ENCODE data around the gene MIS18A.
"Not testable (repeated sequence)": the region's sequence is repeated elsewhere in the genome, so short reads cannot be mapped to it uniquely, and the experiment has no call there.

Gene MIS18A, protein sequence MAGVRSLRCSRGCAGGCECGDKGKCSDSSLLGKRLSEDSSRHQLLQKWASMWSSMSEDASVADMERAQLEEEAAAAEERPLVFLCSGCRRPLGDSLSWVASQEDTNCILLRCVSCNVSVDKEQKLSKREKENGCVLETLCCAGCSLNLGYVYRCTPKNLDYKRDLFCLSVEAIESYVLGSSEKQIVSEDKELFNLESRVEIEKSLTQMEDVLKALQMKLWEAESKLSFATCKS

DNA sequence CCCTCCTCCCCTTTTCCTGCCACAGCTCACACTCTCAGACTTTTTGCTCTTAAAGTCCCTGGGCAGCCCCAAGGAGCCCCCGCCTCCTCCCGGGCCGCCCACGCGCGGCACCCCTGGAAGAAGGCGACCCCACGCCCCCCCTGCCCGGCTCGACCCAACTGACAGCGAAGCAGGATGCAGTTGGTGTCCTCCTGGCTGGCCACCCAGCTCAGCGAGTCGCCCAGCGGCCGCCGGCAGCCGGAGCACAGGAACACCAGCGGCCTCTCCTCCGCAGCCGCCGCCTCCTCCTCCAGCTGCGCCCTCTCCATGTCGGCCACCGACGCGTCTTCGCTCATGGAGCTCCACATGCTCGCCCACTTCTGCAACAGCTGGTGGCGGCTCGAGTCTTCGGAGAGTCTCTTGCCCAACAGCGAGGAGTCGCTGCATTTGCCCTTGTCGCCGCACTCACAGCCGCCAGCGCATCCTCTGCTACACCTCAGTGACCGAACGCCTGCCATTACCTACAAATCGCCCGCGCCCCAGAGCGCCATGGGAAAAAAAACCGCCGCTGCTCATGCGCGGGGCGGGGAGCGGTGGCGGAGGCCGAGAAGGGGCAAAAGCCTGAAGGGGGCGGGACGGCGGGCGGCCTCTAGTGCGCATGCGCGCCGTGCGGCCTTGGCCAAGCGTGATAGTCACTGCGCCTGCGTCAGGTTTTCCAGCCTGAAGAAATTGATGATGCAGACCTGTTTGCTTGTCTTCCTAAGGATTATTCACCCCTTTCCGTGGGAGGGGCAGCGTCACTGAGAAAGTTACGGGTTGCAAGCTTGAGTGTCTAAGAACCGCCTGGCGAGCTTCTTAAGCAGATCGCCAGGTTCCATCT is at the start of gene MIS18A:
MIS18A (minus strand) TSS at position 532 of the 859 bp plus-strand sequence; CDS start at position 497, 35 bp downstream.
- DNase-seq: peak; percentile 96

GRCh38 chr21:32328595-32328994 is 49.7 kb upstream of the MIS18A start:
- DNase-seq: no peak

DNA sequence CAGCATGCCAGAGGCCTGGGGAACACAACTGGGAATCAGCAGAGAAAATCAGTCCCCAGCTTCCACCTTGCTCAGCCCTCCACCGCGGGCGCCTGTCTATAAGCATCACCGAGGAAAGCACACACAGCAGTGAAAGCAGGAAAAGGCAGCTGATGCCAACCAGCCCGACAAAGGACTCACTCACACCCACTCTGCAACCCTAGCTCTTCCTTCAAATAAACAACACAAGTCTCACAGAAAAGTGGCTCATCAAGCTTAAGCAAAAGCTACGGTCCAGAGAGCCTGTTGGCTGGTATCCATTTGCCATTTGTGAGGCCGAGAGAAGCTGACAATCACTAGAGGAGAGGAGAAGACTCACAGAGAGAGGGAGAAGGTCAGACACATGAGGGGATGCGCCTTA is 46.9 kb upstream of the MIS18A start:
- no peak for DNase-seq

GRCh38 chr21:32322676-32323075 is 43.8 kb upstream of the MIS18A start:
- no peak for DNase-seq

- no peak for DNase-seq
Observed at GRCh38 chr21:32322103-32322502, 43.3 kb upstream of the MIS18A start.

GRCh38 chr21:32321480-32321879 is 42.6 kb upstream of the MIS18A start:
- DNase-seq: no peak

DNA sequence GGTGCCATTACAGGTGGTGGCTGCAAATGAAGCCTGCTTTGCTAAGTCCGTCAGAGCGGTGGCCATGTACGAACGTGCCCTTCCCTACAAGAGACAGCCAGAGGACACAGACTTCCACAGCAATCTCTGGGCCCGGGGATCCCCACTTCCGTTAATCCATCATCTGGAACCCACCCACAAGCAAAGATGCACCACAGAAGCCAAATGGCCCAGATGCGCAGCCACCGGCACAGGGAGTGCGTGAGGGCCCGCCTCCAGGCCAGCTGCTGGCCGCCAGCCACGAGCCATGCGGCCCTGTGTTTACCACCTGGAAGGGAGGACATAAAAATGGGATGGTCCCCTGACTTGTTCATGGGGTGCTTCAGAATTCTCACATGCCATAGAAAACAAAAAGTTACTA is 41.9 kb upstream of the MIS18A start:
- no peak for DNase-seq

GRCh38 chr21:32320059-32320458 is 41.2 kb upstream of the MIS18A start:
- no peak for DNase-seq

- no peak for DNase-seq
Observed at GRCh38 chr21:32319012-32319411, 40.2 kb upstream of the MIS18A start.

GRCh38 chr21:32317726-32318125 is 38.9 kb upstream of the MIS18A start:
- no peak for DNase-seq

DNA sequence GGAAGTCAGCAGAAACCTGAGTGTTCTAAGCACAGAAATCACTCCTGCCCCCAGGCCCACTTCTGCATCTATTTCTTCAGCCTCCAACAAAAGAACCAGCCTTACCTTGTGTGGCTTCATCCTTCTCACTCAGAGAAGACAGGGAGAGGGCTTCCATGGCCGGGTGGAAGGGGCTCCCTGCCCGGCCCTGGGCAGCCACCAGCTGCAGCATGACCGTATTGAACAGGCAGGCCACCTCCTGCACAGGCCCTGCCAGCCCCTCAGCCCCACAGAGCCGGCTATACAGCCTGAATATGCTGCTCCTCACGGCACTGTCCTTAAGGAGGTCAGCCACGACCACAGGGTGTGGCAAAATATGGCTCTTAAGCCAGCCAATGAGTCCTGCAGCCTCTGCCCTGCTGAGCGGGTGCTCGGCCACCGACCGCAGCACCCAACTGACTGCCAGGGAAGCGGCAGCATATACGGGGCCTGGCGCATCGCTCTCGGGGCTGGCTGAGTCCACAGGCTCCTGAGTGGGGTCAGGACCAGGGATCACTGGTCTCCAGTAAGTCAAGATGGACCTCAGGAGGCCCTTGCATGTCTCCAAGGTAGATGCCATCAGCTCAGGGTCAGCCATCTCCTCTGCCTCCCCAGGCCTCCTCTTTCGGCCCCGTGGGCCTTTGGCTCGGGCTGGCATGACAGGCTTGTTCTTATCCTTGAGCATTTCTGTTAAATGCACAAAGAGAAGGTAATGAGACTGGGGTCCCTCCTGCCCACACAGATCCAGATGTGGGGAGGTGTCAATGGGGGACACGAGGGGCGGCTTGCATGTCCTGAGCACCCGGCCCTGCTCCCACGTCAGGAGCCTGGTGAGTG is 37.7 kb upstream of the MIS18A start:
- no peak for DNase-seq

DNA sequence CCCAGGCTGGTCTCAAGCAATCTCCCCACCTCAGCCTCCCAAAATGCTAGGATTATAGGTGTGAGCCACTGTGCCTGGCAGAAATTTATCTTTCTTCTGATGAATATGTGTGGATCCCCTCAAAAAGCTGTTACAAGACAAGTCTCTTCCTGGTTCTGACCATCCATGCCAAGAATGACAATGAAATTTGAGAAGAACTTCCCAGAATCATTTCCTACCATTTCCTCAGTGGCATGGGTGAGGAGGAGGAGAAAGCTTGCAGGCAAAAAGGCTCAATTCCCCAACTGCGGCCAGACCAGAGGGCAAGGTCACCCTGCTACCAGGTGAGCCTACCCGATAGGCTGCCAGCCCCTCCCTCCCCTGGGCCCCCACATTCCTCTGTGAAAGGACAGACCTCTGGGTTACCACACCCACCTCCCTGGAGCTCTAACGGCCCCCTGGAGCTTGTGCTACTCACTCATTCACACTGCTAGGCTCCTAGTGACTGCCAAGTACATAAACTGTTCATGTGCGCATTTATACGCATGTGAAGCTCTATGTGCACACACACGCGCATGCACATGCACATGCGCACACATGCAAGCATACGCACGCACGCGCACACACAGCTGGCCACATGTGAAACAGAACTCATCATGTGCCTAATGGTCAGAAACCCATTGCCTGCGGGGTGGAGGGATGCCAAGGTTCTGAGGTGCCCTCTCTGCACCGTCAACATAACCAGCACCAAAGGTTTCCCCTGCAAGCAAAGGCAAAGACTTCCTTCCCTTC is 36.8 kb upstream of the MIS18A start:
- no peak for DNase-seq

DNA sequence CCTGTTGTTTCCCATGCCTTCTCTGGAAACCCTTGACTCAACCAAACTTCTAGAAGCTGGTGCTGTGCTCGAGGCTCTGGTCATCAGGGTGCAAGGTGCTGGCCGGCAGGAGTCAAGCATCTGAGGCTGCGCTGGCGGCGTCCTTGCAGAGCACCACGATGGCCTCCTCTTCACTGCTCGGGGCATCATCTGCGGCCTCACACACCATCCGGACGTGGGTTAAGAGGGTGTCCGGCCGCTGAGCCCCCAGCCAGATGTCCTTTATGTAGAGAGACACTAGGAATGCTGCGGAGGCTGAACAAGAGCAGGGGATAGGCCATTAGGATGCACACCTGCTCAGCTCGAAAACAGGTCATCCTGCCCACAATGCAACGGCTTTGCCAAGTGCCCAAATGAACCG is 36.0 kb upstream of the MIS18A start:
- DNase-seq: no peak

- no peak for DNase-seq
Observed at GRCh38 chr21:32312976-32313375, 34.1 kb upstream of the MIS18A start.

GRCh38 chr21:32312326-32312725 is 33.5 kb upstream of the MIS18A start:
- no peak for DNase-seq

DNA sequence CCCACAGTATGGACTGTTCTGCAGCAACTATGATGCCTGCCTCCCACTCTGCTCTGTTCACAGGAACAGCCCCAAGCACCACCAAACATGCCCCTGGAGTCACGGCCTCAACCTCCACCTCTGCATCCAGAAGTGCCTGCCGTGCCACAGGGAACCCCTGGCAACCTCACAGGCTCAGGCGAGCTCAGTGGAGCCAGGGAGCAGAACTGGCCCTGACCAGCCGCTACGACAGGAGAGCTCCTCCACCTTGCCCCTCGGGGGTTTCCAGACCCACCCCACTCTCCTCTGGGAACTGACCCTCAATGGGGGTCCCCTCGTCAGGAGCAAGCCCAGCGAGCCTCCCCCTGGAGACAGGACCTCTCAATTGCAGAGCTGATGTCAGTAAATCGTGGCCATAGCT is 32.8 kb upstream of the MIS18A start:
- no peak for DNase-seq

- DNase-seq: not testable (repeated sequence)
Observed at GRCh38 chr21:32310976-32311375, 32.1 kb upstream of the MIS18A start.

GRCh38 chr21:32309906-32310460 is 31.1 kb upstream of the MIS18A start:
- DNase-seq: no peak

DNA sequence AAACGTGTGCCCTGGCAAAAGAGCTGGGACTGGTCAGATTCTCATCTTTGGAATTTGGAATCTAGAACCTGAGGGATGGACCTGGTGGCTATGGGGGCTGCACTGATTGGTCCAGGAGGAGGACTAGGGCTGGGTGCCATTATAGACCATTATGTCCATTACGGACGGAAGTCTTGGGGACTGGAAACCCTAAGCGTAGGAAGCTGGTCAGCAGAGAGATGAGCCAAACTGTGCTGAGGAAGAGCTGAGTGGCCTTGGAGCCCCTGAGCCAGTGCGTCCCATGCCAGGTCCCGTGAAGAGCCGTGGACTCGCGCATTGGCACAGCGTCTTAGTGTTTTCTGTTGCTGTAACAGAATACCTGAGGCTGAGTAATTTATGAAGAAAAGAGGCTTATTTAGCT is 29.8 kb upstream of the MIS18A start:
- DNase-seq: no peak

GRCh38 chr21:32307706-32308105 is 28.9 kb upstream of the MIS18A start:
- DNase-seq: no peak

DNA sequence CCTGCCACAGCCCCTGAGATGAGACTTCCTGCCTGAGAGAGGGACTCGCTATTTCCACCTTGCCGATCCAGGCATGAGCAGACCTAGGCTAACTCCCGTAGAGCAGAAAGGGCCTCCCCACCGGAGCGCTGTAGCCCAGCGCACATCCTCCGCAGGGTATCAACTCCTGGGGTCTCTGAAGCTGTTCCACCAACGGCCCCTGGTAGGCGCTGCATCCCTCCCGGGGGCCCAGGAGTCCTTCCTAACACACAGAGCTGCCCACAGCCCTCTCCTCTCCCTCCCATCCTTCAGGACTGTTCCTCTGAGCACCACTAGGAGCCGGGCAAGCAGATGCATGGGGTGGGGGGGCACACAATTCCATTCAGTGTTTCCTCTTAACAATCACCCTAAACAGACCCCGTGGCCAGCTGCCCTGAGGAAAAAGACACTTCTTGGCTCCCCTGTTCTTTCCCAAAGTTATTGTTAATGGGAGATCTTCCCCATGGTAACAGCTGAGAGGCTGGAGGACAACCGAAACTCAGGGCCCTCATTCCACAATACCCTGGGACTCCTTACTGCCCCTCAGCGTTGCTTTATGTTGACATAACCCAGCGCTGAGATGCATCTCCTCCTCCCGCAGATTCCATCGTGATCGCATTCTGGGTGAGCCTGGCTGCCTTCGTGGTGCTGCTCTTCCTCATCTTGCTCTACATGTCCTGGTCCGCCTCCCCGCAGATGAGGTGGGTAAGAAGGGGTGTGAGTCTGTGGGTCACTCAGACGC is 27.4 kb upstream of the MIS18A start:
- DNase-seq: peak; percentile 47

- DNase-seq: no peak
Observed at GRCh38 chr21:32304998-32305397, 26.1 kb upstream of the MIS18A start.
